ENCODE measurements around the gene LCE7A.
A peak's percentile ranks its signal among the peaks of the same experiment; 100 is the strongest.

LCE7A gene

GRCh38 chr1:152880316-152880715 is 20.5 kb downstream of the LCE7A start:
- DNase-seq (ENCODE audit: low spot score): no peak

GRCh38 chr1:152880907-152881306 is 21.1 kb downstream of the LCE7A start:
- DNase-seq (ENCODE audit: low spot score): no peak

DNA sequence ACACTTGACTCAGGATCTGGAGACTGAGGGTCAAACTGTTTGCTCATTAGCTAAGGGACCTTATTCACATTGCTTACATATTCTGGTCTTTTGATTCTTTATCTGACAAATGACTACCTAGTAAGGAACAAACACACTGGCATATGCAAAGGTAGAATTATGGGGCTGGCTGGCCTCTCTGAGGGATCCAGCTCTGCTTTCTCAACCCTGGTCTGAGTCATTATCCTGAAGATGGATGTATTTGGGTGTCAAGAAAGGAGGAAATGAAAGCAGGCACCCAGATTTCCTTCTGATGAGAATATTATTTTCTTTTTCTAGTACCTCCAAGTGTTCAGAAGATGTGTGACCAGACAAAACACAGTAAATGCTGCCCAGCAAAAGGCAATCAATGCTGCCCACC is 24.3 kb downstream of the LCE7A start:
- DNase-seq (ENCODE audit: low spot score): no peak

- DNase-seq (ENCODE audit: low spot score): no peak
Measured at GRCh38 chr1:152884506-152884905, 24.7 kb downstream of the LCE7A start.

- no peak for DNase-seq (ENCODE audit: low spot score)
Measured at GRCh38 chr1:152884966-152885624, 25.3 kb downstream of the LCE7A start.

DNA sequence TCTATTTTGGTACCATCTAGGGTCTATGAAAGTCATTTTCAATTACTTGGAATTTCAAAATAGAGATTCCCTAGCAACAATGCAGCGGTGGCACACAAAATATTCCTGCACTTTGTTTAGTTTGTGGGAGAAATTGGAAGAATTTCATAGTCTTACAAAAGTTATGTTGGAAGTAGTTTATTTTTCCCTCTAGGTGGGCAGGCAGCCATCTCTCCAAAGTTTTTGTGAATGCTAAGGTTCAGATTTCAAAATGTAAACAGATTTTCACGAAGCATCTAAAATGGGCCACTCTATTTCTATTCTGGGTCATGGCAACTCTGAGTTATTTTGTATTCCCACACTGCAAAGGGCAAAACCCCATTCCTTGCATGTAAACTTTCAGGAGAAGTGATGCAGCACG is 26.3 kb downstream of the LCE7A start:
- DNase-seq (ENCODE audit: low spot score): no peak

- no peak for DNase-seq (ENCODE audit: low spot score)
Measured at GRCh38 chr1:152886758-152887409, 27.1 kb downstream of the LCE7A start.

DNA sequence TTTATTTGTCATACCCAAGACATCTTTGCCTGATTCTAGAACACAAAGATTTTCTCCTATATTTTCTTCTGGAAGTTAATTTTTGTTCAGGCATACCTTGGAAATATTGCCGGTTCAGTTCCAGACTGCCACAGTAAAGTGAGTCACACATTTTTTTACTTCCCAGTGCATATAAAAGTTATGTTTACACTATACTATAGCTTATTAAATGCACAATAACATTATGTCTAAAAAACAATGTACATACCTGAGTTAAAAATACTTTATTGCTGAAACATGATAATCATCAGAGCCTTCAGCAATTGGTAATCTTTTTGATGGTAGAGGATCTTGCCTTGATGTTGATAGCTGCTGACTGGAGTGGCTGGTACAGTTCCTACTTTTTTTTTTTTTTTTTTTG is 28.3 kb downstream of the LCE7A start:
- peak; percentile 11 for DNase-seq (ENCODE audit: low spot score)

DNA sequence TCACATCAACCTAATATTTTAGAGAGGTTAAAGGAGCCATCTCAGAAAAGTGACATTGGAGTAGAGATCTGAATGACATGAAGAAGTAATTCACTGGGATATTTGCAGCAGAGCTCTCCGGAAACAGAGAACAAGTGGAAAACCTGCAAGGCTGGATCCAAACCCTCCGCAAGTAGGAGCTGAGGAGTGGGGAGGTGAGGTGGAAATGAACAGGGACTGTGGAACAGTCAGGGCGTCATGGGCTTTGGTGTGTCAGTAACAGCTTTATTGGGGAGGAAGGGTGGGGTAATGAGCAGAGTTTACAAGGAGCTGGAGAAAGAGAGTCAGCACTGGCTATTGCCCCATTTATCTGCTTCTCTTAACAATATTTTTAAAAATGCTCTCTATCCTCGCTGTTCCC is 39.2 kb downstream of the LCE7A start:
- no peak for DNase-seq (ENCODE audit: low spot score)

DNA sequence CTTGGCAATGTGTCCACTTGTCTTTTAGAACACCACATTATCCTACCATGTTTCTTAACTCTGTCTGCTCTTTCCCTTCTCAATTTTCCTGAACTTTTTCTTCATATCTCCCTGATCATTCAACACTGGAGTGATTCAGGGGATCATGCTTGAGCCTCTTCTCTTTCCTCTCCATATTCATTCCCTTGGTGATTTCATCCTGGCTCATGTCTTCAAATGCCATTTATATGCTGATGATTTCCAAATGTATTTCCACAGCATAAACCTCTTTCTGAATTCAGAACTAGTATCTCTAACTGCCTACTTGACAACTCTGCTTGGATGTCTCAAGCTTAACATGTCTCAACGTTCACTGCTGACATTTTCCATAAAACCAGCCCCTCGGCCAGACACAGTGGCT is 40.1 kb downstream of the LCE7A start:
- DNase-seq (ENCODE audit: low spot score): no peak

- no peak for DNase-seq (ENCODE audit: low spot score)
Measured at GRCh38 chr1:152901631-152902030, 41.8 kb downstream of the LCE7A start.

DNA sequence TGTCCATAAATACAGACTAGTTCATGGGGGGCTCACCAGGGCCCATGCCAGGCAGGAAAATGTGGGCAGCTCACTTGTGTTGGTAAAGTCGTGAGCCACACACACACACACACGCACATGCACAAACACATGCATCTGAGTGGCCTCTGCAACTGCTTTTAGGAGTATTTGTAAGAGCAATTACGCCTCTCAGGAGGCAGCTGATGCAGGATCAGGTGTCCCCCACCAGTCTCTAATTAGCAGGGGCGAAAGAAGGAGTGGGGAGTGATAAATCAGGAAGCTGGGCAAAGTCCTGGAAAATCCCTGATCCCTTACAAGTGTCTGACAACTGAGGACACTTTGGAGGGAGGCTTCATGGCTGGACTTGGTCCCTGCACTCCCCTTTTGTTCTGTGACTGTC is 42.8 kb downstream of the LCE7A start:
- DNase-seq (ENCODE audit: low spot score): no peak

DNA sequence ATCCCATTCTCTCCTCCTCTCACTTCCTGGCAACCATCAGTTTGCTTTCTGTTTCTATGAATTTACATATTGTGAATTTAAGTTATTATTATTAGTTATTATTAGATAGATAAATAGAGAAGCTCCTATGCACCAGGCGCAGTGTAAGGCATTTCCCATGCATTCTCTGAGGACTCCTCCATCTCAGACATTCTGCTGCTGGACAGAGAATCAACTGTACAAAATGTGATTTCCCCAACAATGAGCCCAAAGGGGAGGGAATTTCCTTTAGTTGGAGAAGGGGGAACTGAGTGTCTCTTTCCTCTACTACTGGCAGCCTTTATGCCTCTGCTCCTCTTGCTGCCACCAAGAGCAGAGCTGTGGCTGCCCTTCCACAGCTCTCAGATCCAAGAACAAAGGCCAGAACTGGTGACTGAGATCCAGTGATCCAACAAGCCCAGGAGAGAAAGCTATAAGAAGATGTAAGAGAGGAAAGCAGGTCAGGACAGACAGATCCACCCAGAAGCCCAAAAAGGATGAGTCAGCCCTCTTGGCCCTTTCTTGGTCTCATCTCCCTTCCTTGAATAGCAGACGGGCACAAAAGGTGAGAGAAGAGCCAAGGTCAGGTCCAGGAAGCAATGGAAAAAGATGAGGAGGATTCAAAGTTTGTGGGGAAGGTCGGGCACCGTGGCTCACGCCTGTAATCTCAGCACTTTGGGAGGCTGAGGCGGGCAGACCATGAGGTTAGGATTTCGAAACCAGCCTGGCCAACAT is 45.1 kb downstream of the LCE7A start:
- no peak for DNase-seq (ENCODE audit: low spot score)

GRCh38 chr1:152906023-152906565 is 46.3 kb downstream of the LCE7A start:
- peak; percentile 45 for DNase-seq (ENCODE audit: low spot score)

DNA sequence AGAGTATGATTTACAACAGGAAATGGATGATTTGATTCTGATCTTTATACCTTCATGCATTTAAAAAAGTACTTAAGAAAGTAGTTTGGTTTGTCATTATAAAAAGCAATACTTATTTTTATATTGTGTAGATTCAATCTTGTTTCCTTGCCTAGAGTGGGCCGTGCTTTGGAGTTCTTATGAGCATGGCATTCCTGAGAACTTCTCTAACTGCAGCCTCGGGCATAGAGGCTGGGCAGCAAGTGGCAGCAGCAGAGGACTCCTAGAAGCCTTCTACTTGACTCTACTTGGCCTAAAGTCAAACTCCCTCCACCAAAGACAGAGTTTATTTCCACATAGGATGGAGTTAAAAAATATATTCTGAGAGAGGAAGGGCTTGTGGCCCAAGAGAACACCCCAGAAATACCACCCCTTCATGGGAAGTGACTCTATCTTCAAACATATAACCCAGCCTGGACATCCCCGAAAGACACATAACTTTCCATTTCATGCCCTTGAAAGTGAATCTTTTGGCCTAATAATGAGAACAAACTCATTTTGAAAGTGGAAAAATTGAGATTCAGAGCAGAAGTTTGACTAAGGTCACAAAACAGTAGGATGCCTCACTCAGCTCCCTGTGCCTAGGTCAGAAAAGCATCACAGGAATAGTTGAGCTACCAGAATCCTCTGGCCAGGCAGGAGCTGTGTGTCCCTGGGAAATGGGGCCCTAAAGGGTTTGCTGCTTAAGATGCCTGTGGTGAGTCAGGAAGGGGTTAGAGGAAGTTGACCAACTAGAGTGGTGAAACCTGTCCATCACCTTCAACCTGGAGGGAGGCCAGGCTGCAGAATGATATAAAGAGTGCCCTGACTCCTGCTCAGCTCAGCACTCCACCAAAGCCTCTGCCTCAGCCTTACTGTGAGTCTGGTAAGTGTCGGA is 48.1 kb downstream of the LCE7A start, which contains the start of gene IVL:
Gene IVL (plus strand): TSS at position 861 of the 916 bp plus-strand sequence. CDS start 1,252 bp downstream, outside the sequence.
- no peak for DNase-seq (ENCODE audit: low spot score)

GRCh38 chr1:152909206-152909605 is 49.4 kb downstream of the LCE7A start:
- no peak for DNase-seq (ENCODE audit: low spot score)

Data from LoVo (cell line).